Smooth muscle cell (in vitro differentiated cells): ENCODE results near the gene CLEC18A. TPM values are rescaled to one million over a fixed set of nuclear protein-coding genes. Genes with fewer than 3 reads are reported as not detected.

ENCODE experiments used
- DNase-seq: peaks from one replicate; lab custom pipeline; 2025; ENCODE audit not compliant: unreplicated experiment; lab: John Stamatoyannopoulos, UW
- H2AFZ ChIP-seq: fragments of 200-600 bp; sonication (generic); 2 replicates; pipeline ENCODE4 v1.6.0; 2016; ENCODE audit warnings: antibody characterized with exemption, low read depth, mild to moderate bottlenecking
- H3F3A ChIP-seq: fragments of 200-600 bp; sonication (generic); 2 replicates; pipeline ENCODE4 v1.6.0; 2017; ENCODE audit warnings: antibody characterized with exemption, low read depth
- H3K27ac ChIP-seq: fragments of 200-600 bp; sonication (generic); 2 replicates; pipeline ENCODE4 v1.5.1; 2016; ENCODE audit warnings: low read depth, mild to moderate bottlenecking
- H3K27me3 ChIP-seq: fragments of 200-600 bp; sonication (generic); 2 replicates; pipeline ENCODE4 v1.6.1; 2016; ENCODE audit warnings: low read depth, mild to moderate bottlenecking
- H3K36me3 ChIP-seq: fragments of 200-600 bp; sonication (generic); 2 replicates; pipeline ENCODE4 v1.5.1; 2016; ENCODE audit warnings: low read depth
- H3K4me1 ChIP-seq: fragments of 200-600 bp; sonication (generic); 2 replicates; pipeline ENCODE4 v1.5.1; 2016; ENCODE audit warnings: low read depth
- H3K4me2 ChIP-seq: fragments of 200-600 bp; sonication (generic); 2 replicates; pipeline ENCODE4 v1.6.0; 2016; ENCODE audit warnings: mild to moderate bottlenecking
- H3K4me3 ChIP-seq: fragments of 200-600 bp; sonication (generic); 2 replicates; pipeline ENCODE4 v1.5.1; 2016; ENCODE audit warnings: mild to moderate bottlenecking
- H3K79me2 ChIP-seq: fragments of 200-600 bp; sonication (generic); 2 replicates; pipeline ENCODE4 v1.6.0; 2016; ENCODE audit warnings: low read depth, mild to moderate bottlenecking
- H3K9ac ChIP-seq: fragments of 200-600 bp; sonication (generic); 2 replicates; pipeline ENCODE4 v1.6.0; 2016; ENCODE audit warnings: low read depth
- H3K9me3 ChIP-seq: fragments of 200-600 bp; sonication (generic); replicated peaks from 2 replicates; pipeline ENCODE4 v1.5.1; 2016; ENCODE audit warnings: low read depth
- H4K20me1 ChIP-seq: fragments of 200-600 bp; sonication (generic); 2 replicates; pipeline ENCODE4 v1.6.0; 2016; ENCODE audit warnings: low read depth
- WGBS: methylation state at CpG from one replicate; pipeline ENCODE4 v1.1.7; 2016; ENCODE audit warnings: low lambda C conversion rate; 5-methylcytosine and 5-hydroxymethylcytosine counted together
- polyA plus RNA-seq: library from polyadenylated mRNA; unstranded; fragments of >200 nt; fragmentation: Nextera tagmentation; extraction: Ambion mirVana; gene quantifications from 2 replicates; pipeline ENCODE4 v1.2.1, GENCODE V29; 2016
- total RNA-seq: library from RNA; depleted of rRNA; stranded (reverse); fragments of >200 nt; gene quantifications from 2 replicates; pipeline ENCODE4 v1.2.3, GENCODE V29; 2014
- TF ChIP-seq, protein P1 (sequence below): fragments of 200-600 bp; sonication (generic); IDR thresholded peaks from 2 replicates; pipeline ENCODE4 v1.5.1; 2017; ENCODE audit warnings: borderline replicate concordance, mild to moderate bottlenecking, antibody characterized with exemption; ENCODE audit not compliant: insufficient read depth, poor library complexity, severe bottlenecking

Gene CLEC18A
- total and polyA plus RNA-seq, 2 experiments from 2014 or later = 0.45 to 1.6 TPM

DNA sequence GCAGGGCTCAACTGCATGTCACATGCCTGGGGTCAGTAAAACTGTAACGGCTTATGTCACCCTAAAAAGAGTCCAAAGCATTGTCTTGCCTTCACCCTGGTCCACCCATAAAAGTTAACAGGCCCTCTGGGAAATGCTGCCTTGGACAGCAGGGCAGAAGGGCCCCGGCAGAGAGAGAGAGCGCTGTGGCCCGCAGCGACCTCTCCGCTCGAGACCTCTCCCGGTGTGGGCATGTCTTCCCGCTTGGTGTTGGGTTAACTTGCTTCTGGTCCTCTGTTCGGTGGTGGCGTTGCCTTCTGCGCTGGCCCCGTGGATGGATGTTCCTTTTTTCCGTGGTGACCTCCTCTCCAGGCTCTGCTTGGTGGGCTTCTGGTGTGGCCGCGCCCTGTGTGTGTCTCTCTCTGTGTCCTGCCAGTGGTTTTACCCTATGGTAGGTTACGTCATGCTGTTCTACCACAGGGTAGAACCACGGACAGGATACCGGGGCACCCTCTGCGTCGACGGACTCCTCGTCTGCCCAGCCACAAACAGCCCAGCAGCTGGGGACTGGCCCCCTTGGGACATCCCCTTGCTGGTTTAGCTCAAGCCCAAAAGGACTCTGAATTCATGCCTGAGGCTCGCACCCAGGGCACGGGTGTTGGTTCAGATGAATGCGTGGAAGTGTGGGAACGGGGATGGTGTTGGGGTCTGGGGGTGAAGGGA is 18.3 kb upstream of the CLEC18A start:
- no peak overlapping the region for H3K4me2 ChIP-seq
- no peaks in the 10 kb centered on the region for H3K27me3 ChIP-seq
- no peaks in the 10 kb centered on the region for H3K36me3 ChIP-seq
- no peak overlapping the region for H3K4me3 ChIP-seq
- H3K79me2 ChIP-seq = no peaks in the 10 kb centered on the region
- 95% methylated on average over 27 of the region's 27 CpGs for WGBS
- no peaks in the 10 kb centered on the region for H4K20me1 ChIP-seq
- no peak overlapping the region for H3K27ac ChIP-seq
- no peak overlapping the region for H2AFZ ChIP-seq
- no peaks in the 10 kb centered on the region for H3K9me3 ChIP-seq
- H3K4me1 ChIP-seq = no peaks in the 10 kb centered on the region
- H3K9ac ChIP-seq = no peak overlapping the region
- TF ChIP-seq, protein P1, sequence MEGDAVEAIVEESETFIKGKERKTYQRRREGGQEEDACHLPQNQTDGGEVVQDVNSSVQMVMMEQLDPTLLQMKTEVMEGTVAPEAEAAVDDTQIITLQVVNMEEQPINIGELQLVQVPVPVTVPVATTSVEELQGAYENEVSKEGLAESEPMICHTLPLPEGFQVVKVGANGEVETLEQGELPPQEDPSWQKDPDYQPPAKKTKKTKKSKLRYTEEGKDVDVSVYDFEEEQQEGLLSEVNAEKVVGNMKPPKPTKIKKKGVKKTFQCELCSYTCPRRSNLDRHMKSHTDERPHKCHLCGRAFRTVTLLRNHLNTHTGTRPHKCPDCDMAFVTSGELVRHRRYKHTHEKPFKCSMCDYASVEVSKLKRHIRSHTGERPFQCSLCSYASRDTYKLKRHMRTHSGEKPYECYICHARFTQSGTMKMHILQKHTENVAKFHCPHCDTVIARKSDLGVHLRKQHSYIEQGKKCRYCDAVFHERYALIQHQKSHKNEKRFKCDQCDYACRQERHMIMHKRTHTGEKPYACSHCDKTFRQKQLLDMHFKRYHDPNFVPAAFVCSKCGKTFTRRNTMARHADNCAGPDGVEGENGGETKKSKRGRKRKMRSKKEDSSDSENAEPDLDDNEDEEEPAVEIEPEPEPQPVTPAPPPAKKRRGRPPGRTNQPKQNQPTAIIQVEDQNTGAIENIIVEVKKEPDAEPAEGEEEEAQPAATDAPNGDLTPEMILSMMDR = no peak
- no peak for DNase-seq
- H3F3A ChIP-seq = no peaks in the 10 kb centered on the region

DNA sequence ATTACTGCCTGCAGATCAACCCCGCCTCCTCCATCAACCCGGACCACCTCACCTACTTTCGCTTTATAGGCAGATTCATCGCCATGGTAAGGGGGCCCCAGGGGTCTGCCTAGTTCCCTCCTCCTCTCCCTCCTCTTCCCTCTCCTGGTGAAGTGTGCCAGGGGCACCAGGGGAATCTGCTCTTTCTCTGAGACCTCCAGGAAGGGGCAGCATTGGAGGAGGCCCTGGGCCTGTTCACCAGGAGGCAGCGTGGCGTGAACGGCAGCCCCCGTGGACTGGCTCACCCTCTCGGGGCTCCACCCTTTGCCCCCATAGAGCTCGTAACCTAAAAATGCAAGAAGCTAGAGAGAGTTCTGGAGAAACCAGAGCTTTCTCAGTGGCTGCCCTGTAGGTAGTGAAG is 17.1 kb upstream of the CLEC18A start:
- H3K4me2 ChIP-seq = no peak overlapping the region
- H3K4me1 ChIP-seq = no peaks in the 10 kb centered on the region
- no peaks in the 10 kb centered on the region for H4K20me1 ChIP-seq
- WGBS = 92% methylated on average over 10 of the region's 10 CpGs
- no peak for DNase-seq
- H3K9ac ChIP-seq = no peak overlapping the region
- no peak overlapping the region for H2AFZ ChIP-seq
- no peaks in the 10 kb centered on the region for H3K9me3 ChIP-seq
- no peaks in the 10 kb centered on the region for H3K27me3 ChIP-seq
- no peaks in the 10 kb centered on the region for H3F3A ChIP-seq
- no peak overlapping the region for H3K27ac ChIP-seq
- no peaks in the 10 kb centered on the region for H3K36me3 ChIP-seq
- no peaks in the 10 kb centered on the region for H3K79me2 ChIP-seq
- TF ChIP-seq, protein P1 = no peak
- no peak overlapping the region for H3K4me3 ChIP-seq

DNA sequence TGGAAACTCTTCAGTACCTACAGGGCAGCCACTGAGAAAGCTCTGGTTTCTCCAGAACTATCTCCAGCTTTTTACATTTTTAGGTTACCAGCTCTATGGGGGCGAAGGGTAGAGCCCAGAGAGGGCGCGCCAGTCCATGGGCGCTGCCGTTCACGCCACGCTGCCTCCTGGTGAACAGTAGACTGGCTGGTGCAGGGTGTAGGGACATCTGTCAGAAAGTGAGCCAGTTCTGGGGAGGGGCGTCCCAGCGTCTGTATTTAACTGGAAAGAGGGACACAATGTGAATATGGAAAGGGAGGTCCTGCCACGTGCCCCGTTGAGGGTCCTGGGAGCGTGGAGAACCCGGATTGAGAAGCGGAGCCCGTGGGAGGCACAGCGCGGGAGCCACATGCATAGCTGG is 16.4 kb upstream of the CLEC18A start:
- Histone ChIP-seq H3K27ac (no peak overlapping the region), H3K27me3 (no peaks in the 10 kb centered on the region), H3K36me3 (no peaks in the 10 kb centered on the region), H3K79me2 (no peaks in the 10 kb centered on the region), H3K4me2 (no peak overlapping the region), H3F3A (no peaks in the 10 kb centered on the region), H3K9ac (no peak overlapping the region), H3K4me3 (no peak overlapping the region), H3K4me1 (no peaks in the 10 kb centered on the region), H3K9me3 (no peaks in the 10 kb centered on the region), H2AFZ (no peak overlapping the region), H4K20me1 (no peaks in the 10 kb centered on the region)
- over 99% methylated on average over 17 of the region's 17 CpGs for WGBS
- no peak for DNase-seq
- TF ChIP-seq, protein P1 = no peak

DNA sequence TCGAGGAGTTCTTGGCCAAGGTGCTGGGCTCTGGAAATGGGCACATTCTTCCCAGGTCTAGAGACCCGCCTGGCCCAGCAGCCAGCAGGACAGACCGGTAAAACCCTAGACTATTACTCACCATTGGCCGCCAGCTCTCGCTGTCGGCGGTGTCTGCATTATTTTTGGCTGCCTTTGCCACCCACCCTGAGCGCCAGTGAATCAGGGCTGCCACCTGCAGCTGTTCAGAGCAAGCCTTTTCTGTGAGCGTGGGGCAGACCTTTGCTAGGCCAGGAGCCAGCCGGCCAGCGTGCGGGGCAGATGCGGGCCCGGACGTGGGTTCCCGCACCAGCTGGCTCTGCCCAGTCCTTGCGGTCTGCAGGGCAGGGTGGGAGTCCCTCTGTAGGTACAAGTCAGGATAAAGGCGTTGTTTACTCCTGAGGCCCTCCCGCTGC is 15.8 kb upstream of the CLEC18A start:
- H3K36me3 ChIP-seq = no peaks in the 10 kb centered on the region
- no peaks in the 10 kb centered on the region for H3K27me3 ChIP-seq
- no peak overlapping the region for H3K27ac ChIP-seq
- H3K4me3 ChIP-seq = no peak overlapping the region
- H2AFZ ChIP-seq = no peak overlapping the region
- H3K9ac ChIP-seq = no peak overlapping the region
- no peaks in the 10 kb centered on the region for H4K20me1 ChIP-seq
- H3K9me3 ChIP-seq = no peaks in the 10 kb centered on the region
- H3F3A ChIP-seq = no peaks in the 10 kb centered on the region
- H3K4me1 ChIP-seq = no peaks in the 10 kb centered on the region
- no peaks in the 10 kb centered on the region for H3K79me2 ChIP-seq
- WGBS = 97% methylated on average over 19 of the region's 19 CpGs
- DNase-seq = no peak
- H3K4me2 ChIP-seq = no peak overlapping the region
- TF ChIP-seq, protein P1 = no peak
